GM12873 (cell line): Measurements from ENCODE around the gene BCL2L13.

Experiments
- TF ChIP-seq, protein P1 (sequence below): IDR thresholded peaks from 2 replicates; pipeline ENCODE4 v1.5.1; 2012; ENCODE audit warnings: low read depth, mild to moderate bottlenecking, moderate library complexity, low read length, control low read depth; ENCODE audit not compliant: insufficient read depth; ENCODE audit errors: missing control alignments

BCL2L13 gene

GRCh38 chr22:17753401-17753989 lies 114.9 kb downstream of the BCL2L13 start:
- TF ChIP-seq, protein P1, sequence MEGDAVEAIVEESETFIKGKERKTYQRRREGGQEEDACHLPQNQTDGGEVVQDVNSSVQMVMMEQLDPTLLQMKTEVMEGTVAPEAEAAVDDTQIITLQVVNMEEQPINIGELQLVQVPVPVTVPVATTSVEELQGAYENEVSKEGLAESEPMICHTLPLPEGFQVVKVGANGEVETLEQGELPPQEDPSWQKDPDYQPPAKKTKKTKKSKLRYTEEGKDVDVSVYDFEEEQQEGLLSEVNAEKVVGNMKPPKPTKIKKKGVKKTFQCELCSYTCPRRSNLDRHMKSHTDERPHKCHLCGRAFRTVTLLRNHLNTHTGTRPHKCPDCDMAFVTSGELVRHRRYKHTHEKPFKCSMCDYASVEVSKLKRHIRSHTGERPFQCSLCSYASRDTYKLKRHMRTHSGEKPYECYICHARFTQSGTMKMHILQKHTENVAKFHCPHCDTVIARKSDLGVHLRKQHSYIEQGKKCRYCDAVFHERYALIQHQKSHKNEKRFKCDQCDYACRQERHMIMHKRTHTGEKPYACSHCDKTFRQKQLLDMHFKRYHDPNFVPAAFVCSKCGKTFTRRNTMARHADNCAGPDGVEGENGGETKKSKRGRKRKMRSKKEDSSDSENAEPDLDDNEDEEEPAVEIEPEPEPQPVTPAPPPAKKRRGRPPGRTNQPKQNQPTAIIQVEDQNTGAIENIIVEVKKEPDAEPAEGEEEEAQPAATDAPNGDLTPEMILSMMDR = no peak

DNA sequence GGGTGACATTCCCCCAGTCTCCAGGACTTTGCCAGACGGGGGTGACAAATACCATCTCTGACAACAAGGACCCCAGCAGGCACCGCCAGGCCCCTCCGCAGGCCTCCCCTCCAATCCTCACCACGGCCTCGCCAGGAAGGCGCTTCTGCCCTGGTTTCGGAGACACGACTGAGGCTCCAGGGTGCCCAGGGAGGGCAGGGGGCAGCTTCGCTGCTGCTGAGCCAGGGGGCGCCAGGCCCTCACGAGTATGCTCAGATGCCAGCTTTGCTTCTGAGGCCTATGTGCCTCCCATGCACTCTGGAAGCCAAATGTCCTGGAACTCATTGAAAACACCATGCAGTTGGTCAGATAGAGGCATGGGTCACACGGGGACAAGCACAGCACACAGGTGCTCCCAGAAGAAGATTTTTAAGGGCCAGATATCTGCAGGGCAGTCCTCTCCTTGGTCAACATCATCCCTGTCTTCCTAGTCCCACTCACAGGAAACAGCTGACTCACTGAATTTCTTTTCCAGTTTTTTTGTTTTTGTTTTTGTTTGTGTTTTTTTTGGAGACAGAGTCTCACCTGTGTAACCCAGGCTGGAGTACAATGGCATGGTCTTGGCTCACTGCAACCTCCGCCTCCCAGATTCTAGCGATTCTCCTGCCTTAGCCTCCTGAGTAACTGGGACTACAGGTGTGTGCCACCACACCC lies 115.8 kb downstream of the BCL2L13 start:
- TF ChIP-seq, protein P1 = peak; percentile 44

DNA sequence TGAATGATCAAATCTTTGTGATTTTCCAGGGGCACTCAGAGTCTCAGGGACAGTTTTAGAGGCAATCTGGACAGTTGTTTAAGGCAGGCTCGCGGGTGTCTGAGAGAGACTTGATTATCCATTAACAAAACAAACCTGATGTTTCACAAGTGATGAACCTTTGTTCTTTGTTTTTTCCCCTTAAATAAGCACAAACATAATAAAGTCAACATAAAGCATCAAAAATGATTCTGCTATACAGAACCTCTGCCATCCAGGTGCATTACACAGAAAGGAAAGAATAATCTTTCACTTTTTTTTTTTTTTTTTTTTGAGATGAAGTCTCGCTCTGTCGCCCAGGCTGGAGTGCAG lies 122.6 kb downstream of the BCL2L13 start:
- TF ChIP-seq, protein P1 = no peak

DNA sequence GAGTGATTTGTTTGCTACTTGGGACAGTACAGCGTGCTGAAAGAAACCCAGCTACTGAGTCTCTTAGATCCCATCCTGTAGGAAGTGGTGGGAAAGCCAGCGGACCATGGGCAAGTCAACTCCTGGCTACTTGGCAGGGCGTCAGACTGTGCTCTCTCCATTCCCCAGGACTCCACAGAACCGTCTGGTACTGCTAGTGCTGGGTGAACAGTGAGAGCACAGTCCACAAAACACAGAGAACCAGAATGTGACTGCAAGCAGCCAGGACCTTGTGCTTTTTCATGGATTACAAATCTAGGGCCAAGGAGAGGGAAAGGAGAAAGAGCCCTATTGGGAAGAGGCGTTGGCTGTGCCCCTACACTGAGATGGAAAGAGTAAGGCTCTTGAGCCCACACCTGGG lies 125.5 kb downstream of the BCL2L13 start:
- TF ChIP-seq, protein P1 = no peak

DNA sequence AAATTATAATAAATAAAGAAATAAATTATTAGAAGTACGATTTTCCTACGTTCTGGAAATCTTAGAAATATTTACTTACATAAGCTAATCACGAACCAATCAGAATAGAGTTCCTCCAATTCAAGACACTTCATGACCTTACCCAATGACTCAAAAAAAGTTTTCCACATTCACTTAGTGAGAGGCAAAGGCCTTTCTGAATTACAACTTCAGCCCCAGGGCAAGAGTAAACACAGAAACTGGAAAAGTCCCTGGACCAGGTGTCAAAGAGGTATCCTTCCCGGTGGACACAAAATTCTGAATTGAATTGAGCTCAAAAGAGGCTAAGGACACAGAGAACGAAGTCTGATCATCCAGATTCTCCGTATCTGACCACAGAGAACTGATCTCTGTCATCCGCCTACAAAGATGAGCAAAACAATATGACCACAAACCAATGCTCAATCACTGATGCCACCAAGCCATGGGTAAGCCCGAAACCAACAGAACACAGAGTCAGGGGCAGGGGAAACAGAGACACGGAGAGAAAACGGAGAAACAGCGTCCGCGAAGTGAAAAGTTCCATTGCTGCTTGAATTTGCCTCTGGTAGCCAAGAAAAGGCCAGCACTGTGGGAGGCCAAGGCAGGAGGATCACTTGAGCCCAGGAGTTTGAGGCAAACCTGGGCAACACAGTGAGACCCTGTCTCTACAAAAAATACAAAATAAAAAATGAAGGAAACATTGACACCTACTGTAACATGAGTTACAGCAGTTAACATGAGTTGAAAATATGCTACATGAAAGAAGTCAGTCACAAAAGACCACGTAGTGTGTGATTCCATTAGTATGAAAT lies 128.9 kb downstream of the BCL2L13 start:
- TF ChIP-seq, protein P1 = no peak

DNA sequence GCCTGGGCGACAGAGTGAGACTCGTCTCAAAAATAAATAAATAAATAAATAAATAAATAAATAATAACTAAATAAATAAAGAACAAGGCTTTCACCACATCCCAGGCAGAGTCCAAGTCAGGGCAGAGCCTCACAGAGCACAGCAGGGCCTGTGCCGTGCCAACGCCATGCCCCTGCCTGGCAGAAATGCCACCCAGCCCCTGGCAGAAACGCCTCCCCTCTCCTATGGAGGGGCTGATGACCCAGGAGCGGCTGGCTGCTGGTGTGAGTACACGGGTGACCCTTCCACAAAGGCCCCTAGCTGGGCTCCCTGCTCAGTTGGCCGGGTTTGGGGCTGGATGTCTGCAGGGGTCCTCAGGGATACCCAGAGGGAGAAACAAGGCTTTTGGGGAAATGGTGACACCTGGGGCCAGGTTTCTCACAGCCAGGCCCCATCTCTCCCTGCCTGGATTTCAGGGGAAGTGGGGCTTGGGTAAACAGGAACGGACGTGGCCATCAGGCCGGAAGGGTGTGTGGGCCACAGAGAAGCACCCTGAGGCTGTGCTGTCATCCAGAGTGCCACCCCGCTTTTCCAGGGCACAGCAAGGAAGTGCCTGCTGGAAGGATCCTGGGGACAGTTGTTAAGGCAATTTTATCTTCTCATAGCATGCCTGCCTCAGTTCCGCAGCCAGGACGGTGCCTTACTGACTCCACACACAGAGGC lies 130.6 kb downstream of the BCL2L13 start:
- TF ChIP-seq, protein P1 = no peak

GRCh38 chr22:17769716-17770082 lies 131.1 kb downstream of the BCL2L13 start:
- TF ChIP-seq, protein P1 = no peak
